Measurements from ENCODE around the gene INF2.
A peak's percentile ranks its signal among the peaks of the same experiment; 100 is the strongest.

The INF2 gene

GRCh38 chr14:104684449-104684821 is 5.0 kb upstream of the INF2 start:
- TF ChIP-seq ZFX (IDR thresholded peaks at IDR 0.05; ENCODE audit: borderline replicate concordance) (no peak), CTCF (IDR thresholded peaks at IDR 0.05) (no peak)
- H3K27ac ChIP-seq, result no peak overlapping the region

GRCh38 chr14:104685216-104685997 is 4.0 kb upstream of the INF2 start:
- H3K27ac ChIP-seq, result no peak overlapping the region
- TF ChIP-seq ZFX (IDR thresholded peaks at IDR 0.05; ENCODE audit: borderline replicate concordance) (no peak), CTCF (IDR thresholded peaks at IDR 0.05) (no peak)

- no peak for TF ChIP-seq ZFX (IDR thresholded peaks at IDR 0.05; ENCODE audit: borderline replicate concordance)
- TF ChIP-seq CTCF (IDR thresholded peaks at IDR 0.05), result no peak
- H3K27ac ChIP-seq, result no peak overlapping the region
Observed at GRCh38 chr14:104685998-104686610, 3.3 kb upstream of the INF2 start.

GRCh38 chr14:104686624-104687517 is 2.5 kb upstream of the INF2 start:
- no peak overlapping the region for H3K27ac ChIP-seq
- no peak for TF ChIP-seq ZFX (IDR thresholded peaks at IDR 0.05; ENCODE audit: borderline replicate concordance)
- no peak for TF ChIP-seq CTCF (IDR thresholded peaks at IDR 0.05)

- no peak for TF ChIP-seq CTCF (IDR thresholded peaks at IDR 0.05)
- no peak for TF ChIP-seq ZFX (IDR thresholded peaks at IDR 0.05; ENCODE audit: borderline replicate concordance)
- H3K27ac ChIP-seq, result peak overlapping the region; percentile 76
Observed at GRCh38 chr14:104687601-104688504, 1.6 kb upstream of the INF2 start.

- peak overlapping the region; percentile 76 for H3K27ac ChIP-seq
- TF ChIP-seq CTCF (IDR thresholded peaks at IDR 0.05) (no peak), ZFX (IDR thresholded peaks at IDR 0.05; ENCODE audit: borderline replicate concordance) (no peak)
Observed at GRCh38 chr14:104688505-104689108, 811 bp upstream of the INF2 start.
